GM13977 (cell line): Measurements from ENCODE around the gene APBB2.

Experiments
- DNase-seq: peaks from one replicate; pipeline ENCODE4 v3.0.0; 2012; ENCODE audit warnings: low spot score
- in situ Hi-C: fragments of 300-500 bp; cut with MboI; formaldehyde crosslinking; loops from one replicate; pipeline ENCODE4 v1.12.0; 2022; ENCODE audit warnings: low sequenced_read_pairs, low pct_unique_long_range_greater_than_20kb, mixed read lengths, inconsistent platforms; ENCODE audit not compliant: unreplicated experiment
- TF ChIP-seq, protein P1 (sequence below): IDR thresholded peaks from 2 replicates; pipeline ENCODE4 v1.5.1; 2012; ENCODE audit warnings: mild to moderate bottlenecking, control low read depth; ENCODE audit not compliant: insufficient read depth; ENCODE audit errors: extremely low read depth, missing control alignments

The APBB2 gene

DNA sequence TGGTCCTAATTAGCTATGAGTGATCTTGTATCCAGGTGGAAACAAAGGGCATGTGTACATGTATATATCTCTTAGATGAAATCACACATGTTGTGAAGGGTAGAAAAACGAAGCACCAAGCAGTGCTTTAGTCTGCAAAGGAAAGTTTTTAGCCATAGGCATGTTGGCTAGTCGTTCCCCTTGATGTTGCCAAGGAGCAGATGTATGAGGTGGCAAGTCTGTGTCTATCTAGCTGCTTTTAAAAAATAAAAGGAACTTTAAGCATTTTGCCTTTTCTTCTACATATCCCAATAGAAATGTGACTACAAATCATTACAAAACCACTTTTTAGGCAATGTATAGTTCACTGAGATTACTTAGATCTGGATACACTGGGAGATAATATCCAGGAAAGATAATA lies 401.5 kb downstream of the APBB2 start:
- DNase-seq = no peak
- in situ Hi-C loops = no loop called here
- TF ChIP-seq, protein P1, sequence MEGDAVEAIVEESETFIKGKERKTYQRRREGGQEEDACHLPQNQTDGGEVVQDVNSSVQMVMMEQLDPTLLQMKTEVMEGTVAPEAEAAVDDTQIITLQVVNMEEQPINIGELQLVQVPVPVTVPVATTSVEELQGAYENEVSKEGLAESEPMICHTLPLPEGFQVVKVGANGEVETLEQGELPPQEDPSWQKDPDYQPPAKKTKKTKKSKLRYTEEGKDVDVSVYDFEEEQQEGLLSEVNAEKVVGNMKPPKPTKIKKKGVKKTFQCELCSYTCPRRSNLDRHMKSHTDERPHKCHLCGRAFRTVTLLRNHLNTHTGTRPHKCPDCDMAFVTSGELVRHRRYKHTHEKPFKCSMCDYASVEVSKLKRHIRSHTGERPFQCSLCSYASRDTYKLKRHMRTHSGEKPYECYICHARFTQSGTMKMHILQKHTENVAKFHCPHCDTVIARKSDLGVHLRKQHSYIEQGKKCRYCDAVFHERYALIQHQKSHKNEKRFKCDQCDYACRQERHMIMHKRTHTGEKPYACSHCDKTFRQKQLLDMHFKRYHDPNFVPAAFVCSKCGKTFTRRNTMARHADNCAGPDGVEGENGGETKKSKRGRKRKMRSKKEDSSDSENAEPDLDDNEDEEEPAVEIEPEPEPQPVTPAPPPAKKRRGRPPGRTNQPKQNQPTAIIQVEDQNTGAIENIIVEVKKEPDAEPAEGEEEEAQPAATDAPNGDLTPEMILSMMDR = no peak

DNA sequence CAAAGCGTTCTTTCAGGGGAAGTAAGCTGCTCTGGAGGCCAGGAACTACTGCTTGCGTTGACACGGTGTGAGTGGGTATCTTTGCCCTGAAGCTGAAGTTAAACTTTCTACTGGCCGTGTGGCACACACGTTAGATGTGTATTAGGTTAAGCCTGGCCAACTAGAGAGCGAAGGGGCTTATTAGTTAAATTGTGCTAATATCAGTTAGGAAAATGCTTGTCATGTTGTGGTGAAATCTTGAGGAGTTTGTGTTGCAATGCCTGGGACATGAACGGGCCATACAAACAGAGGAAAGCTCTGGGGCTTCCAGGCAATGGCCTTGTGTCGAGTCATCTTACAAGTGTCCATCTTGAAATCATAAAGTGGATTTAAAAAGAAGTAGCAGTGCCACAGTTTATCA lies 402.0 kb downstream of the APBB2 start:
- TF ChIP-seq, protein P1 = no peak
- in situ Hi-C loops = no loop called here
- no peak for DNase-seq

DNA sequence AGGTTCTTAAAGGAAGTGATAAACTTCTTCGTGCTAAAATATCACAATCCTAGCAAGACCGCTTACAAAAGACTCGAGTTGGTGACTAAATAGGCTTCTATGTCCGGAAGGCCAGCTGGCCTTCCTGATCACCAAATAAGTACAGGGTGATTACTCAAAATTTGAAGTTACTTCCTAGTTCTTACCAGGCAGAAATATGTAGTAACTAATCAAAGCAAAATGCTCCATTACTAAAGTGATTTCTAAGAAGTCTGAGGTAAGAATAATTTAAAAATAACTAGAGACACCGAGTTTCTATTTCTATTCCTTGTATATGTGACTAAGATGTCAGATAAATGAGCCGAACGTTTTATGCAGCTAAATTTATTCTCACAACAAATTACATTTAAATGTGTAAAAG lies 402.4 kb downstream of the APBB2 start:
- TF ChIP-seq, protein P1 = no peak
- no peak for DNase-seq
- in situ Hi-C loops = no loop called here

DNA sequence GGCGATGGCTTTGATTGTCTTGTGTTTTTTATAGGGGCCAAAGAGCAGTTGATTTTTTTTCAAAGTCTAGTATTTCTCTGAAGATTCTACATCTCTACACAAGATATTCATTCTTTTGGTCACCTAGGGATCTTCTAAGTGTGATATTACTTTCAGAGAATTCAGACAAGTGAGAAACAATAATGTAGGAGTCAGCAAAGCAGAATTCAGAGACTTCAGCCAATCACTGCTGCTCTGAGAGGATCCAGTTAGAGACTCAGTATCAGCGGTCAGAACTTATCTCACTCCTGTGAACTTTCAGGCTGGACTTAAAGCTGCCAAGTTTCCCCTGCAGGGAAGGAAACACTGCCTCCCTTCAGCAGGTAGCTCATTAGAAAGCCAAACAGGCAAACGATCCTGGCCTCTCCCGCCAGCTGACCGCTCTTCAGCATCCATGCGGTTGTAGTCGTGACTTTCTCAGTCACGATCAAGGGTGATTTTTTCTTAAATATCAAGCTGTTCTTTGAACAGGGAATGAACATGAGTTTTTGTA lies 405.4 kb downstream of the APBB2 start:
- TF ChIP-seq, protein P1 = no peak

DNA sequence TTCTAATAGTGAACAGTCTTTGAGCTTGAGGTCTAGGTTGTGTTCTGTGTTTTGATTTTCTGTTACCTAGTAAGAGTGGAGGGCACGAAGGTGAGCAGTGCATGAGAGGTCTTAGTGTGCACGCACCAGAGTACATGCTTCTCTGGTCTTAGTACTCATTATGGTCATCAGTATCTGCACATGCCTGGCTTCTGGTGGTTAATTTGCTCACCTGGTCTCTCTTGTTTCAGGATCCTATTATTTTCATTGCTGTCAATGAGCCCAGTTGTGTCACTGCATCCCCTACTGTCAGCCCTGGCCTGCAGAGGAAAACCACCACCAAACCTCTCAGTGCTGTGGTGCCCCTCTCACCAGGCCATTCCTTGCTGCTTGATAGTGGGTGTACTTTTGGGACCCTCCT lies 409.7 kb downstream of the APBB2 start:
- TF ChIP-seq, protein P1 = no peak
- DNase-seq = no peak
- in situ Hi-C loops = no loop called here

More for the DNA sequence above, 405.4 kb downstream of the APBB2 start:
- no peak for DNase-seq
- in situ Hi-C loops = no loop called here

DNA sequence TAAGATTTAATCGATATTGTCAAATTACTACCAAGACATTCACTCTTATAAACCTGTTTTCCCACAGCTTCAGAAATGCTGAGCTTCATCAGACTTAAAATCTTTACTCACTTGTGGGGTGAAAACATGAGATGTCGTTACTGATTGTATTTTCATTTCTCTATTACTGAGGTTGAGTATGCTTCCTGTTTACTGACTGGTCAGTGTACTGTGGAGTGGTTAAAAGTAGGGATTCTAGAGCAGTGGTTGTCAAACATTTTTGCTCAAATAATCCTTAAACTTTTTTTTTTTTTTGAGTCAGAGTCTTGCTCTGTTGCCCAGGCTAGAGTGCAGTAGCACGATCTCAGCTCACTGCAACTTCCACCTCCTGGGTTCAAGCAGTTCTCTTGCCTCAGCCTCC lies 414.3 kb downstream of the APBB2 start:
- no peak for DNase-seq
- in situ Hi-C loops = no loop called here
- TF ChIP-seq, protein P1 = no peak

DNA sequence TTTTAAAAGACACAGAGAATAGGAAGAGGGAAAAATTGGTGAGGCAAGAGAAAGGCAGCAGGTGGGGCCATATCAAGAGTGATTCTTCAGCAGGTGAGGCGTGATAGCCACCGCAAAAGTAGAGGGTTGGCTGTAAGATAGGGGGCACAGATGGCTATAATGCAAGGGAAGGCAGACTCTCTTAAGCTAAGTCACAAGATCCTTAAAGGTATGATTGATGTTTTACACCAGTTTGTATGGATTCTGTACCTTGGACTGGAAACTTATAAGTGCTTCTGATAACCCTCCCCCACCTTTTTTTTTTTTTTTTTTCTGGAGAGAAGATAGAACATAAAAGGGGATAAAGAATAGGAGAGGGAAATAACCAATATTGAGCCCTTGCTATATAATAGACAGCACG lies 424.6 kb downstream of the APBB2 start:
- DNase-seq = no peak
- in situ Hi-C loops = no loop called here
- TF ChIP-seq, protein P1 = no peak
